Brain microvascular endothelial cell (primary cell): Measurements from ENCODE around the gene GPRC6A.

ENCODE experiments used
- DNase-seq: peaks from one replicate; pipeline ENCODE4 v3.0.0-alpha.2; 2020
- H3K27ac ChIP-seq: fragments of 250-450 bp; sonication (Bioruptor Pico); 2 replicates; pipeline ENCODE4 v1.5.1; 2020; ENCODE audit warnings: mild to moderate bottlenecking, moderate library complexity
- H3K27me3 ChIP-seq: fragments of 250-450 bp; sonication (Bioruptor Pico); replicated peaks from 2 replicates; pipeline ENCODE4 v1.5.1; 2020; ENCODE audit warnings: mild to moderate bottlenecking
- H3K36me3 ChIP-seq: fragments of 250-450 bp; sonication (Bioruptor Pico); replicated peaks from 2 replicates; pipeline ENCODE4 v1.5.1; 2020; ENCODE audit warnings: mild to moderate bottlenecking
- H3K4me3 ChIP-seq: 2 replicates; pipeline ENCODE4 v1.5.1; 2011; ENCODE audit warnings: low read depth, mild to moderate bottlenecking, control low read depth, low read length, moderate library complexity
- CTCF ChIP-seq: IDR thresholded peaks from 2 replicates; pipeline ENCODE4 v1.5.1; 2011; ENCODE audit warnings: low read depth, mild to moderate bottlenecking, moderate library complexity, low read length, control low read depth, inconsistent platforms; ENCODE audit errors: missing control alignments
- in situ Hi-C: cut with HindIII; loops from 2 replicates; pipeline ENCODE4 v1.10.0; 2017; ENCODE audit warnings: low sequenced_read_pairs, low pct_ligation_motif_present

The GPRC6A gene

GRCh38 chr6:116866281-116866871 is 37.5 kb upstream of the GPRC6A start:
- no peak for TF ChIP-seq CTCF

GRCh38 chr6:116859264-116859663 is 30.4 kb upstream of the GPRC6A start:
- H3K4me3 ChIP-seq: no peak overlapping the region
- H3K27me3 ChIP-seq: no peaks in the 10 kb centered on the region
- in situ Hi-C loops: no loop called here
- no peak for TF ChIP-seq CTCF
- H3K27ac ChIP-seq: no peak overlapping the region
- no peak for DNase-seq
- no peaks in the 10 kb centered on the region for H3K36me3 ChIP-seq

More at GRCh38 chr6:116866281-116866871, 37.5 kb upstream of the GPRC6A start:
- H3K27ac ChIP-seq: no peak overlapping the region
- in situ Hi-C loops: no loop called here
- H3K36me3 ChIP-seq: no peaks in the 10 kb centered on the region
- no peaks in the 10 kb centered on the region for H3K27me3 ChIP-seq
- no peak for DNase-seq
- H3K4me3 ChIP-seq: no peak overlapping the region

GRCh38 chr6:116858060-116858459 is 29.2 kb upstream of the GPRC6A start:
- in situ Hi-C loops: no loop called here
- Histone ChIP-seq H3K27me3 (no peaks in the 10 kb centered on the region), H3K4me3 (no peak overlapping the region), H3K27ac (no peak overlapping the region), H3K36me3 (no peaks in the 10 kb centered on the region)
- TF ChIP-seq CTCF: no peak
- DNase-seq: no peak

- in situ Hi-C loops: no loop called here
- Histone ChIP-seq H3K36me3 (no peaks in the 10 kb centered on the region), H3K27me3 (no peaks in the 10 kb centered on the region), H3K4me3 (no peak overlapping the region), H3K27ac (no peak overlapping the region)
- peak; percentile 7 for TF ChIP-seq CTCF
- DNase-seq: no peak
Observed at GRCh38 chr6:116847227-116847626, 18.3 kb upstream of the GPRC6A start.

GRCh38 chr6:116842459-116842858 is 13.6 kb upstream of the GPRC6A start:
- no peak overlapping the region for H3K27ac ChIP-seq
- DNase-seq: no peak
- no peaks in the 10 kb centered on the region for H3K27me3 ChIP-seq
- in situ Hi-C loops: no loop called here
- TF ChIP-seq CTCF: no peak
- no peaks in the 10 kb centered on the region for H3K36me3 ChIP-seq
- no peak overlapping the region for H3K4me3 ChIP-seq

- TF ChIP-seq CTCF: no peak
- peak; percentile 78 for DNase-seq
- Histone ChIP-seq H3K27ac (no peak overlapping the region), H3K27me3 (no peaks in the 10 kb centered on the region), H3K36me3 (no peaks in the 10 kb centered on the region), H3K4me3 (no peak overlapping the region)
- in situ Hi-C loops: no loop called here
Observed at GRCh38 chr6:116840091-116840490, 11.2 kb upstream of the GPRC6A start.
